GM12872 (cell line): ENCODE results near the gene ASCL2.

Experiments used
- TF ChIP-seq, protein P1 (sequence below): IDR thresholded peaks from 3 replicates; pipeline ENCODE4 v1.5.1; 2011; ENCODE audit warnings: low read depth, mild to moderate bottlenecking, low read length, moderate library complexity; ENCODE audit not compliant: insufficient read depth

Gene ASCL2

DNA sequence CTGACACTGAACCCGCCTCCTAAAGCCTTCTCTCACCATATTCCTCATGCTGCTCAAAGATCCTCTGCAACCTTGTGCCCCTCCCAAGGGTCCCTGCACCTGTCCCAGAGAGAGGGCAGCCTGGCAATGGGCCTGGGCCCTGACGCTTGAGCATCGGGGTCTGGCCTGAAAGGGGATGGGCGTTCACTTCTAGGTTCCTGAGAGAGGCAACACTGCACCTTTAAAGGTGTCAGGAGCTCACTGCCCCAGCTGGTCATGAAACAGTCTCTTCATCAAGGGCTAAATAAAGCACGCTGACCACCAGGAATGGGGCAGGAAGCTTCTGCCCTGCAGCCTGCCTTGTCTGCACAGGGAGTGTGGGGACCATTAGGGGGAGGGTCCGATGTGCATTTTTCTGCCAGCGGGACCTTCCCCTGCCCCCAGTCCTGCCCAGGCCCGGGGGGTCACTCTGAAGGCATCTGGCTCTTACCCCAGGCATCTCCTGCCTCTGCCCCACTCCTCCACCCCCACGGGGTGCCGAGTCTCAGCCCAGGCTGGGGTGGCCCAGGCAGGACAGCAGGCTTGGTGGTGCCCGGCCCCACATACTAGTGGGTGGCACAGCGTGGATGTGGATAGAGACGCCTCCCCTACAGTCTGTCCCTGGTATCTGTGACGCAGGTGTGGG is 27.9 kb upstream of the ASCL2 start:
- TF ChIP-seq, protein P1, sequence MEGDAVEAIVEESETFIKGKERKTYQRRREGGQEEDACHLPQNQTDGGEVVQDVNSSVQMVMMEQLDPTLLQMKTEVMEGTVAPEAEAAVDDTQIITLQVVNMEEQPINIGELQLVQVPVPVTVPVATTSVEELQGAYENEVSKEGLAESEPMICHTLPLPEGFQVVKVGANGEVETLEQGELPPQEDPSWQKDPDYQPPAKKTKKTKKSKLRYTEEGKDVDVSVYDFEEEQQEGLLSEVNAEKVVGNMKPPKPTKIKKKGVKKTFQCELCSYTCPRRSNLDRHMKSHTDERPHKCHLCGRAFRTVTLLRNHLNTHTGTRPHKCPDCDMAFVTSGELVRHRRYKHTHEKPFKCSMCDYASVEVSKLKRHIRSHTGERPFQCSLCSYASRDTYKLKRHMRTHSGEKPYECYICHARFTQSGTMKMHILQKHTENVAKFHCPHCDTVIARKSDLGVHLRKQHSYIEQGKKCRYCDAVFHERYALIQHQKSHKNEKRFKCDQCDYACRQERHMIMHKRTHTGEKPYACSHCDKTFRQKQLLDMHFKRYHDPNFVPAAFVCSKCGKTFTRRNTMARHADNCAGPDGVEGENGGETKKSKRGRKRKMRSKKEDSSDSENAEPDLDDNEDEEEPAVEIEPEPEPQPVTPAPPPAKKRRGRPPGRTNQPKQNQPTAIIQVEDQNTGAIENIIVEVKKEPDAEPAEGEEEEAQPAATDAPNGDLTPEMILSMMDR = no peak

DNA sequence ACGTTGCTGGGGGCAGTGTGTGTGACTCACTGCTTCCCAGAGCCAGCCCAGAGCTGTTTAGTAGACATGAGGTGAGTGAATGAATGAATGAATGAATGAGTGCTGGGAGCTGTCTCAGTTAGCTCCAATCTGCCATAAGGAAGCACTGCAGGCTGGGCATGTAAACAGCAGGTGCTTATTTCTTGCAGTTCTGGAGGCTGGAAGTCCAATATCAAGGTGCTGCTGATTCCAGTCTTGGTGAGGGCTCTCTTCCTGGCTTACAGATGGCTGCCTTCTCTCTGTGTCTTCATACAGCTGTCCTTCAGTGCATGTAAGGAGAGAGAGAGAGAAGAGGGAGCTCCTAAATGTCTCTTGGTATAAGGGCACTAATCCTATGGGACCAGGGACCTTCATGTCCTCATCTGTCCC is 27.2 kb upstream of the ASCL2 start:
- TF ChIP-seq, protein P1 = no peak

DNA sequence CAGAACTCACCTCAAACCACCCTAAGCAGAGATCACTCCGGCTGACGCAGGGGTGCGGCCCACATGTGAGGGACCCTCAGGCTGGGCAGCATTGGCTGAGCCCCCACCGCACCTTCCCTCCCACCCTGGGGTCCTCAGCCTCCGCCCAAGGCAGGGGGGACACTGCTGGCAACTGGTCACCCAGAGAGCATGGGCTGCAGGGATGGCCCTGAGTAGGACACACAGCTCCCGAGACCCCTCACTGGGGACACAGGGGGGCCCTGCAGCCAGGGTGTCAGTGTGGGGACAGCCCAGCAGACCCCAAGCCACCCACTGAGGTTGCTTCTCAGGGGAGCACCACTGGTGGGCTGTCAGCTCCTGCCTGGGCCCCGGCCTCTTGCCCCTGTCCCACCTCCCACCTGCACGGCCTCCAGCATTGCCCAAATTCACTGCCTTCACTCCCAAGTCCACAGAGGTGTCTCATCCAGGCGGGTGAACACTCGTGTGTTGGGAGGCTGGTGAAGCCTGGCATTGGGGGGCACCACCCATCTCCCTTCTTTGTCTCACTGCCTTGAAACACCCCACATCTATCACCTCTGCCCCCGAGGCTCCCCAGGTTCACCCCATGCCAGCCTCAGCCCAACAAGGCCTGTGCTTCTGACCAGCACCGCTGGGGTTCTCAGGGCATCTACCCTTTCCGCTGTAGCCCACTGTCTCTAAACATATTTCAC is 26.7 kb upstream of the ASCL2 start:
- TF ChIP-seq, protein P1 = no peak

DNA sequence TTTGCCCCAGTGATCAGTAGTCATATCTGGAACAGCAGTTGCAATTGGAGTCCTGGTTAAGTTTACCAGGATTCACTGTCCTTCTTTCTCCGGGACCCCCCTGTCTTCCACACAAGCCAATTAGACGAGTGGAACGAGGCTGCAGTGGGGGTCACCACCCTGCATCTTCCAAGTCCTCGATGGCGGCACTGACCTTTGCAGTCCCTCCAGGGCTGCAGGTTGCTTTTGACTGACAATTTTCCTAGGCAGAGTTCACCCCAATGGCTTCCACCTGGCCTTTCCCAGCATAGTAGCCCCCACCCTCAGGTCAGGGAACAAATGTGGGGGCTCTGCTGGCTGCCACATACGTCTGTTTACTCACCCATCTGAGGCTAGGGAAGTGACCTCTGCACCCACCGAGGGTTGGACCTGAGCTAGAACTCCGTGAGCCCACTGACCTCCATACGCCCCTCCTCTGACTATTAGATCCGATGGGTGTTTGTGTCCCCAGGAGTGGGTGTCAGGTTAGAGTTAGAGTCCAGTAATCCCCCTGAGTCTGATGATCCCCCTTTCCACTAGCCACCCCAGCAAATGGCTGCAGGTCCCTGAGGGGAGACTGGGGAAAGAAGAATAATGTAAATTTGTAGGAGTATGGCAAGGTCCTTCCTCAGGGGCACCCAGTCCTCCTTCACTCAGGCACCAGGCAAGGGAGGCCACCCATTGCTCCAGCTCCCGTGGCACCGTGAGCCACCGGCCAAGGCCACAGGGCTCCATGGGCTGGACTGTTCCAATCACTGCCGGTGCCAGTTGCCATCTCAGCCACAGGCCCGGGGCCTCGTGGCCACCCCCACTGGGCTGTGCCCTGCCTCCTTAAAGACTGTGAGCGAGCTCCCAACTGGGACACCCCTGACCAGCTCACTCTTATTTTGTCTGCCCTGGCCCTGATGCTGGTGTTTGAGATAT is 25.9 kb upstream of the ASCL2 start:
- TF ChIP-seq, protein P1 = no peak

DNA sequence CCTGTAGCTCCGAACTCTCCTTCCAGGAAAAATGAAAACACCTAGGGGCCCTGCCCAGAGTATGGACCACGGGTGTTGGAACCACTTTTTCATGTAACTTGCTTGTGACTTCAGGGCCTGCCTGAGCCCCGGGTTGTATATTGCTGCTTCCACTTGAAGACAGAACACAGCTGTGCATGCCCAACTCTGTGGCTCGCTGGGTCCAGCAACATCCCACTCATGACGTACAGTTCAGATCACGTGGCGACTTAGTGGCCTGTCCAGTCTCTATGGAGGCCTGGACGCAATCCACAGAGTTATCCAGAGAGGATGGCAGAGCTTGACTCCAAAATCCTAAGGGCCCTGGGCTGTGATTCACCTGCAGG is 24.5 kb upstream of the ASCL2 start:
- TF ChIP-seq, protein P1 = no peak

DNA sequence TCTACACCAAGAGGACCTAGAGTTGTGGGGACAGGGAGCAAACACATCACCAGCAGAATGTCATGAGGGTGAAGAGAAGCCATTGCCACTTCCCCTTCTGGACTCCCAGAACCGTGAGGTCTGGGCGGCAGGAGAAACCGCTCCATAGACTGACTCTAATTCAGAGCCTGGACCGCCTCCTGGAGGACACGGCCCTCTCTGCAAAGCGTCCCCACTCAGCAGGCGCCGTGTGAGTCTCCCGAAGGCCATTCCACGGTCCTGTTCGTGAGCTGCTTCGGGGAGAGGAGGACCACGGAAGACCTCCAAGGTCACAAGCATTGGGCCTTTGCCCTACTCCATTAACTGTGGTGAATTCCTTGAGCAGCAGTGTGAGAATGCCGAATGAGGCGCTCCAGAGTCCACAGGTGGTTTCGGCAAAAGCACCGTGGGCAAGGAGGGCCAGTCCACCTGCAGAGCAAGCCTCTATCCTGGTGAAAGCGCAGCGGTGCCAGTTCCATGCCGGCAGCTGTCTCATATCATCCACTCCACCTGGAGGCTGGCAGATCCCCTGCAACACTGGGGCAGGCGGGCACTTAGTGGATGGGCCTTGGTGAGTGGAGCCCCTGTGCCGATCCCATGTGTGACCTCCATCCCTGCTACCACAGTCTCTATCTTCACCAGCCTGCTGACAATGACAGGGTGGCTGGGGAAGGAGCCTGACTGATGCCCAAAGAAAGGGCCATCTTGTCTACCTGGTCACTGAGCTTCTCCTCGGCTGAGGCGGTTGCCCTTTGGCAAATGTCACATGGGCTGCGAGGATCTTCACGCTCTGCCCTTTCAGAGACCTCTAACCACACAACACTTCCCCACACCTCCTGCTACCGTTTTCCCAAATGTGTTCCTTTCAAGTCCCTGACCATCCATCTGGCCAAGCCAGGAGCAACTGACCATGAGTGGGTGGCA is 23.9 kb upstream of the ASCL2 start:
- TF ChIP-seq, protein P1 = no peak
